Body of pancreas (tissue), 4 donors: ENCODE measurements around the gene ABL2. TPM values are rescaled to one million over a fixed set of nuclear protein-coding genes. Genes with fewer than 3 reads are reported as not detected.

Experiments
- ATAC-seq: fragments of 150-250 bp; one replicate; pipeline ENCODE4 v1.9.1; 2016
- DNase-seq, 4 donors: peaks; one replicate each; pipeline ENCODE4 v3.0.0-alpha.2; 2019
- H3K27ac ChIP-seq, 4 donors: fragments of 200-600 bp; sonication (generic); 1 replicate in 3 of 4; 2 replicates in 1 of 4; pipeline versions ENCODE4 v1.5.1 to v1.6.1; 2016 to 2019; ENCODE audit warnings: mild to moderate bottlenecking in 1 of 4, mixed read lengths in 1 of 4, moderate library complexity in 1 of 4
- H3K27me3 ChIP-seq, 2 donors: fragments of 200-600 bp; sonication (generic); one replicate each; pipeline ENCODE4 v1.6.0; 2016; ENCODE audit warnings: mild to moderate bottlenecking in 1 of 2
- H3K36me3 ChIP-seq, 2 donors: fragments of 200-600 bp; sonication (generic); replicated peaks in 1 of 2; 2 replicates each; pipeline ENCODE4 v1.5.1; 2016; ENCODE audit warnings: low read depth in 2 of 2; ENCODE audit not compliant: insufficient read depth in 1 of 2
- H3K4me1 ChIP-seq: fragments of 200-600 bp; sonication (generic); one replicate; pipeline ENCODE4 v1.6.0; 2016
- H3K4me3 ChIP-seq, 2 donors: fragments of 200-600 bp; sonication (generic); 1 replicate in 1 of 2; 2 replicates in 1 of 2; pipeline ENCODE4 v1.5.1; 2016 to 2019
- H3K9me3 ChIP-seq, 3 donors: fragments of 200-600 bp; sonication (generic); 1 replicate in 2 of 3; 2 replicates in 1 of 3; pipeline ENCODE4 v1.5.1; 2016
- CTCF ChIP-seq, 7 experiments: fragments of 450-650 bp in 4 of 7; fragments of 200-600 bp in 3 of 7; sonication (generic) in 3 of 7; IDR thresholded peaks; one replicate each; pipeline ENCODE4 v1.5.1; 2016 to 2019; ENCODE audit warnings: antibody characterized with exemption in 7 of 7
- POLR2A ChIP-seq, 3 donors: fragments of 450-650 bp; IDR thresholded peaks; one replicate each; pipeline ENCODE4 v1.6.1; 2016; ENCODE audit warnings: antibody characterized with exemption in 3 of 3, mild to moderate bottlenecking in 2 of 3
- WGBS, 2 donors: methylation state at CpG; one replicate each; pipeline ENCODE4 v1.1.5; 2017; 5-methylcytosine and 5-hydroxymethylcytosine counted together
- intact Hi-C: fragments of 100-400 bp; cut with DNase I; formaldehyde crosslinking; loops from one replicate; pipeline ENCODE4 v1.15.1; 2023
- total RNA-seq, 2 donors: library from RNA; depleted of rRNA; stranded (reverse); fragments of >200 nt; gene quantifications; one replicate each; pipeline ENCODE4 v1.1.0, GENCODE V29; 2016

The ABL2 gene
- total RNA-seq, 2 donors from 2014 or later = 10.1 to 12.5 TPM

GRCh38 chr1:179089827-179090482 lies 139.5 kb downstream of the ABL2 start:
- intact Hi-C loops = loop anchor here (10.0 kb wide), 1 partner anchor 275 kb away; the partner anchor contains the start of gene AXDND1
- no peak for DNase-seq

GRCh38 chr1:179087665-179088064 lies 141.8 kb downstream of the ABL2 start:
- Histone ChIP-seq H3K27me3 (no peaks in the 10 kb centered on the region), H3K27ac (no peak overlapping the region), H3K4me3 (no peak overlapping the region), H3K36me3 (no peaks in the 10 kb centered on the region), H3K4me1 (peaks cover 38% of the 10 kb centered on the region), H3K9me3 (no peaks in the 10 kb centered on the region)
- intact Hi-C loops = loop anchor here (10.0 kb wide), 1 partner anchor 277 kb away; the partner anchor contains the start of gene AXDND1
- WGBS, 2 donors = 60 to 67% methylated on average over 1 to 11 of the region's 11 CpGs
- DNase-seq (peak in 3 of 4 donors; percentile 16 to 25 (median 17)), ATAC-seq (no peak)
- no peak for TF ChIP-seq POLR2A (IDR thresholded peaks at IDR 0.05)
- TF ChIP-seq CTCF (IDR thresholded peaks at IDR 0.05) = no peak

More at GRCh38 chr1:179089827-179090482, 139.5 kb downstream of the ABL2 start:
- H3K36me3 ChIP-seq = peaks cover 4 to 8% of the 10 kb centered on the region in 2 donors
- no peaks in the 10 kb centered on the region for H3K9me3 ChIP-seq
- no peak for TF ChIP-seq POLR2A (IDR thresholded peaks at IDR 0.05)
- TF ChIP-seq CTCF (IDR thresholded peaks at IDR 0.05) = no peak
- peaks cover 28% of the 10 kb centered on the region for H3K4me1 ChIP-seq
- no peak for ATAC-seq
- peak overlapping the region in 3 of 4 donors; percentile 39 to 75 (median 58) for H3K27ac ChIP-seq
- H3K4me3 ChIP-seq = no peak overlapping the region
- H3K27me3 ChIP-seq = no peaks in the 10 kb centered on the region
- WGBS, 2 donors = 72 to 85% methylated on average over 8 to 16 of the region's 16 CpGs

GRCh38 chr1:179083533-179083932 lies 145.9 kb downstream of the ABL2 start:
- Histone ChIP-seq H3K27ac (no peak overlapping the region), H3K4me3 (no peak overlapping the region), H3K9me3 (no peaks in the 10 kb centered on the region), H3K27me3 (no peaks in the 10 kb centered on the region), H3K4me1 (peaks cover 25% of the 10 kb centered on the region), H3K36me3 (no peaks in the 10 kb centered on the region)
- DNase-seq (no peak), ATAC-seq (no peak)
- 67 to 72% methylated on average over 7 to 8 of the region's 8 CpGs for WGBS, 2 donors
- no peak for TF ChIP-seq CTCF (IDR thresholded peaks at IDR 0.05)
- no peak for TF ChIP-seq POLR2A (IDR thresholded peaks at IDR 0.05)
- intact Hi-C loops = loop anchor here (10.0 kb wide), 1 partner anchor 281 kb away; the partner anchor contains the start of gene AXDND1

- H3K4me3 ChIP-seq = peak overlapping the region in 1 of 2 donors; percentile 71
- H3K9me3 ChIP-seq = no peaks in the 10 kb centered on the region
- H3K27ac ChIP-seq = peak overlapping the region in 3 of 4 donors; percentile 78 to 91 (median 84)
- no peaks in the 10 kb centered on the region for H3K27me3 ChIP-seq
- WGBS, 2 donors = 11% methylated on average over 3 of the region's 3 CpGs; no CpG with 5 or more reads in 1 of the 2 donors
- intact Hi-C loops = loop anchor here (10.0 kb wide), 1 partner anchor 282 kb away; the partner anchor contains the start of gene AXDND1
- H3K4me1 ChIP-seq = peaks cover 25% of the 10 kb centered on the region
- ATAC-seq (no peak), DNase-seq (no peak)
- TF ChIP-seq CTCF (IDR thresholded peaks at IDR 0.05) (no peak), POLR2A (IDR thresholded peaks at IDR 0.05) (peak in 1 of 3 donors; percentile 4)
- no peaks in the 10 kb centered on the region for H3K36me3 ChIP-seq
These were observed 146.5 kb downstream of the ABL2 start for GRCh38 chr1:179082999-179083335.
